ENCODE data around the gene EIF5AL1. TPM values are rescaled to one million over a fixed set of nuclear protein-coding genes. Genes with fewer than 3 reads are reported as not detected.
"Not testable (repeated sequence)": the region's sequence is repeated elsewhere in the genome, so short reads cannot be mapped to it uniquely, and the experiment has no call there.

EIF5AL1 gene
- total RNA-seq, 1 donor from 2014 or later: 0.94 TPM

- DNase-seq (ENCODE audit: low spot score): not testable (repeated sequence)
These were observed 2.9 kb upstream of the EIF5AL1 start for GRCh38 chr10:79509306-79509933.

DNA sequence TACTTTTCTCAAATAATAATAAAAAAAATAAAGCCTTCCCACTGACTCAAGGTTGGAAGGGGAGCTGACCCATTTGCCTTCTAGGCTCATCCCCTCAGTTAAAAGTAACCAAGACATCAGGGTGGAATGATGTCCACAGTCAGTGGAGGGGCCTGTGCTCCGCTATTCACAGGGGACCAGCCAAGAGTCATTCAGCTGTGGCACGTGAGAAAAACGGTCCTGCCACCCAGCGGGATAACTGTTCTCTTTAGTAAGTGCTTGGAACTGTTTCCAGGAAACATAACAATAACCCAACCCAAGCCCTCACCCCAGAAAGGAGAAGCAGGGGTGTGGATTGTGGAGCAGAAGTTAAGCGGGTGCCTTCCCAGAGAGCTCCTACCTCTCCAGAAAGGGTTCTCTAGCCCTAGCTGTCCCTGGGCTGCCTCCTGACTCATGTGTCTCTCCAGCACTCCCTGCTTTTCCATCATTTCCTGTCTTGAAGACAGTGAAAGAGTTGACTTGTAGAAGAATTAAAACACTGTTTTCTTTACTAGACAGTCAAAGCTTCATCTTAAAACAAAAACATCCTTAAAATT, 2.3 kb upstream of the EIF5AL1 start:
- not testable (repeated sequence) for DNase-seq (ENCODE audit: low spot score)

- not testable (repeated sequence) for DNase-seq (ENCODE audit: low spot score)
These were observed 4.3 kb downstream of the EIF5AL1 start for GRCh38 chr10:79516532-79517205.

GRCh38 chr10:79517567-79517966, 5.2 kb downstream of the EIF5AL1 start:
- not testable (repeated sequence) for DNase-seq (ENCODE audit: low spot score)

DNA sequence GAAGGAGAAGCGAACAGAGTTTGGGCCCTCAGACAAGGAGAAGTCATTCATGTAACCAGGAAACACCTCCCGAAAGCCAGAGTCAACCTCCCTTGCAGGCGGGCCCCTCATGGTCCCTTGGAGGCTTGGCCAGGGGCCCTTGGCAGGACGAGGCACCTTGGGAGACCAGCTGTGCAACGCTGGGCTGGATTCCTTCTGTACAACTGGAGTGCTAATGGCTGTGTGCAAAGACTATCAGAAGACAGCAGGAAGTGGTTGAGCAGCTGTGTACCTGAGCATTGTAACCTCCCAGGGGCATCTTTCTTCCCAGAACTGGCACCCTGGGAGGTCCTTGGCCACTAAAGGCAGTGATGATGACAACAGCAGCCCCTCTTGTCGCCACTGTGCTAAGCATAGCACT, 9.4 kb downstream of the EIF5AL1 start:
- not testable (repeated sequence) for DNase-seq (ENCODE audit: low spot score)

DNA sequence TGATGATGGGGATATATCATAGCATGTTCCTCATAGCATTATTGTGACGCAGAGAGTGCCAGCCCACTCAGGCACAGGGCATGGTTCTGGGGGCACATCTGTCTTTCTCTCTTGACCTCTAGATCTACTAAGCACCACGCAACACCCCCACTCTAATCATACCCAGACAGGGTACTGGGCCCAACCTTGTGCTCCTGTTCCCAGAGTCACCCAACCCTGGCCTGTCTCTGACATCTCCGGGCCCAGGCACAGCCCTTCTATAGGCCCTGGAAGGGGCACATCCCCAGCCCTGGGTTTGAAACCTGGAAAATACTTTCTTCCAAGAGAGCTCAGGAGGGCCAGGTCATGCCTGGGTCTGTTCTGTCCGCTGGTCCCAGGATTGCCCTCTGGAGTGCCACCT, 10.1 kb downstream of the EIF5AL1 start:
- DNase-seq (ENCODE audit: low spot score): not testable (repeated sequence)

GRCh38 chr10:79523157-79523853, 11.0 kb downstream of the EIF5AL1 start:
- not testable (repeated sequence) for DNase-seq (ENCODE audit: low spot score)

- not testable (repeated sequence) for DNase-seq (ENCODE audit: low spot score)
These were observed 12.8 kb downstream of the EIF5AL1 start for GRCh38 chr10:79525049-79525710.

DNA sequence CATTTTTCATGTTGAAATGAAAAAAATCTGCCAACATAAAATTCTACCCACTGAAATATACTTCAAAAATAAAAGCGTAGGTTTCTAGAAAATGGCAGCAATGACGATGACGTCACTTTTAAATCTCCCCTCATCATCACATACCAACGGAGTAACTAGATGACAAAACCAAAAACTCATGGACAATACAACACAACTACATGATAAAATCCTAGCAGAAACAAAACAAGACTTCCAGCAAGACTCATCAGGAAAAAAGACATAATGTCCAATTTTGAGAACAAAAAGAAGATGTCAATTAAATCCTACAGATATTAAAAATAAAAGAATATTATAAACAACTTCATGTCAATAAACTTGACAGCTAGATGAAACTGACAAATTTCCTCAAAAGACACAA, 15.9 kb downstream of the EIF5AL1 start:
- not testable (repeated sequence) for DNase-seq (ENCODE audit: low spot score)

DNA sequence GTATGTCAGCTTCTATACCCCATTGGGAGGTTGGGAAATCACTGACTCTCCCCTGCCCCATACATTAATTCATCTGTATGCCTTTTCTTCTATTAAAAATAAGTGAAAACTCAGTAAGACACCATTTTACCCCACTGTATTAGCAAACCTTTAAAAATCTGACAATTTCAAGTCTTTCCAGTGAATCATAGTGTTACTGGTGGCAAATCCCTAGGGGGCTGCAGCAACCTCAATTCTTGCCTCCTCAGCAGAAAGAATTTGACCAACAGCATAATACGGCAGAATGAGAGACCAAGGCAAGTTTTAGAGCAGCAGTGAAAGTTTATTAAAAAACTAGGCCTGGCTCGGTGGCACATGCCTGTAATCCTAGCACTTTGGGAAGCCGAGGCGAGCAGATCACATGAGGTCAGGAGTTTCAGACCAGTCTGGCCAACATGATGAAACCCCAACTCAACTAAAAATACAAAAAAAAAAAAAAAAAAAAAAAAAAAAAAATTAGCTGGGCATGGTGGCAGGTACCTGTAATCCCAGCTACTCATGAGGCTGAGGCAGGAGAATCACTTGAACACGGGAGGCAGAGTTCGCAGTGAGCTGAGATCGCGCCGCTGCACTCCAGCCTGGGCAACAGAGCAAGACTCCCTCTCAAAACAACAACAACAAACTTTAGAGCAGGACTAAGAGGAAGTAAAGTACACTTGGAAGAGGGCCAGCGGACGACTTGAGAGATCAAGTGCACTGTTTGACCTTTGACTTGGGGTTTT, 21.0 kb downstream of the EIF5AL1 start:
- not testable (repeated sequence) for DNase-seq (ENCODE audit: low spot score)

DNA sequence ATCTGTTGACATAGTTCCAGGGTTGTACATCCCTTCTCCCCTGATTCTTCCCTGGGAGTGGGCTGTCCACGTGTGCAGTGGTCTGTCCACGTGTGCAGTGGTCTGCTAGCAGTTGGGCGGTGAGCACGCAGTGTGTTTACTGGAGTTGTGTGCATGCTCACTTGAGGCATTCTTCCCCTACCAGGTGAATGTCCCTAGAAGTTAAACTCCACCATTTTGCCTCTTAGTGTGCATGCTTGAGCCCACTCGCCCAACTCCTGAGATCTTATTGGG, 21.5 kb downstream of the EIF5AL1 start:
- DNase-seq (ENCODE audit: low spot score): not testable (repeated sequence)

DNA sequence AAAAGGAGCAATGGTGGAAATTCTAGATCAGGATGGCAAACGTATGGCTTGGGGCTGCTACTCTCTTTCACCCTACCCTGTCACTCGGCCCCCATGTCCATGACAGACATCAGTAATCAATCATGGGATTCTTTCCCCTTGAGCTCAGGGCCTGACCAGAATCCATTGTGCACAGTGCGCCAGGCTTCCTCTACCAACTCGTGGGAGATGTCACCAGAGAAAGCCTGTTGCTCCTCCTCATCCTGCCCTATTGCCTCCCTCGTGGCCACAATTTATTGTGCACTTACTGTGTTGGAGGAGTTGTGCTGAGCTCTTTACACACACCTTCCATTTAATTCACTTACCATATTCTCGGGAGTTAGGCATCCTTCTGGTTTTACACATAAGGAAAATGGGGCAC, 26.0 kb downstream of the EIF5AL1 start:
- DNase-seq (ENCODE audit: low spot score): not testable (repeated sequence)

- DNase-seq (ENCODE audit: low spot score): not testable (repeated sequence)
These were observed 28.6 kb downstream of the EIF5AL1 start for GRCh38 chr10:79540930-79541329.

DNA sequence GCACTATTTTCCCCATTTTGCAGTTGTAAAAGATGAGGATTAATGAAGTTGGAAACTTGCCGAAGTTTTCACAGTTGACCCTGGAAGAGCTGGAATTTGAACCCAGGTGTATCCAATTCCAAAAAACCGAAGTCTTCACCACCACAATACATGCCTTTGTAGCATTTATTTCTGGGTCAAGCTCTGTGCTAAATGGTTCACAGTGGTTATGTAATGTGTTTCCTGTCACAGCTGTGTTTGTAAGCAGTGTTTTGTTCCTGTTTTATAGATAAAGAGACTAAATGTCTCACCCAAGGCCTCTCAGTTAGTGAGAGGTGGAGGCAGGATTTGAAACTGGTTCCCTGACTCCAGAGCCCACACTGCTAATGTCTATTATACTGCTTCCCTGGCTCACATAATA, 30.3 kb downstream of the EIF5AL1 start:
- no peak for DNase-seq (ENCODE audit: low spot score)

- DNase-seq (ENCODE audit: low spot score): not testable (repeated sequence)
These were observed 32.1 kb downstream of the EIF5AL1 start for GRCh38 chr10:79544408-79544807.

DNA sequence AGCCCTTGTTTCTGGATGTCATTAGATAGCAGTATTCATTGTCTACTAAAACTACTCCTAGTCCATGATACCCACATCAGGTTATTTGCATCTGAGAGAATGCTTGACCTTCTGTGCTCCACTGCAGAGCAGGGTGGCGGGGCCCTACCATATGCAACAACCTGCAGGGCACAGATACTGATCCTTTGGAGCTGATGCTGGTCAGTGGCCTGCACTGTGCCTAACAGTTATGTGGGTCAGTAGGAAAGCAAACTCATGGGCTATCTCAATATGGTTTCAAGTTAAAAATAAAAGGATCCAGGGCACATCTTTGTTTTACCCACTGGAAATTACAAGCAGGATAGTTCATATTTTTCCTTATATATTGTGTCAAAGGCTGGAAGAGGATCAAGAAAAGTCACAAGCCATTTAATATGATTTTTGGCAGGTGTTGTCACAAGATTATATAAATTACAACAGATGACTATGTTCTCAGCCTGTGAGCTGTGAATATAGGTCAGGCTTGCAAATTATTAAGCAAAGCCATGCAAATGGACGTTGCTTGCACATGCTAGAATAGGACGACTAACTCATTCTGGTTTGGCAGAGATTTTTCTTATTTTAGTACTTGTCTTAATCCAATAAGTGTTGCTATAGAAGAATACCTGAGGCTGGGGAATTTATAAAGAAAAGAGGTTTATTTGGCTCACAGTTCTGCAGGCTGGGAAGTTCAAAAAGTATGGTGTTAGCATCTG, 32.8 kb downstream of the EIF5AL1 start:
- DNase-seq (ENCODE audit: low spot score): not testable (repeated sequence)

DNA sequence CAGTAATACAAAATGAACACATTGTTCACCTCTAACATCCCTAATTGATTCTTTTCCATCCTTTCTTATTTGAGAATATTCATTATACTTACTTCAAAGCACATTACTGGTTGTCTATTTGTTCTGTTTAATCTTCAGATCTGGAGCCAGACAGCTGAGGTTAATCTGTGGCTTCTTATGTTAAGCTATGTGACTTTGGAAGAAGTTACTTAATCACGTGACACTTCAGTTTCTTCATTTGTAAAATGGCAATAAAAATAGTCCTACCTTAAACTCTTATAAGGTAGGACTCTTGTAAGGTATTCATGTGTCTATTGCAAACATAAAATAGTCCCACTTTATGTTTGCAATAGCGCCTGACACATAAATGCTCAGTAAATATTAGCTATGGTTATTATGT, 34.8 kb downstream of the EIF5AL1 start:
- DNase-seq (ENCODE audit: low spot score): not testable (repeated sequence)

DNA sequence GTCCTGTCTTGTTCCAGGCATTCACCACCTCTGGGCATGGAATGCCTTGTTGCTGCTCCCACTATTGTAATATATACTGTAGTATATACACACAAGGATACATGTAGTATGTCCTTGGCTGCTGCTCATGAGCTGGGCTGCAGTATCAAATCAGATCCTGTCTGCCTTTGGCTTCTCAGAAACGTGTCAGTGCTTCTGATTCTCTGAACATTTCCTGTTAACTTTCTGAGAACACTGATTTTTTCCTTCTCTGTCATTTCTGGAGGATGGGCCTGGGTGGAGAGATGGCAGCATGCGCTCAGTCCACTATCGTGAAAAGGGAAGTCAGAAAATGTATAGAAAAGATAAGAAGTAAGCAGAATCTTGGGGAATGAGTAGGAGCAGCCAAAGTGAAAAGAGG, 35.6 kb downstream of the EIF5AL1 start:
- DNase-seq (ENCODE audit: low spot score): no peak

DNA sequence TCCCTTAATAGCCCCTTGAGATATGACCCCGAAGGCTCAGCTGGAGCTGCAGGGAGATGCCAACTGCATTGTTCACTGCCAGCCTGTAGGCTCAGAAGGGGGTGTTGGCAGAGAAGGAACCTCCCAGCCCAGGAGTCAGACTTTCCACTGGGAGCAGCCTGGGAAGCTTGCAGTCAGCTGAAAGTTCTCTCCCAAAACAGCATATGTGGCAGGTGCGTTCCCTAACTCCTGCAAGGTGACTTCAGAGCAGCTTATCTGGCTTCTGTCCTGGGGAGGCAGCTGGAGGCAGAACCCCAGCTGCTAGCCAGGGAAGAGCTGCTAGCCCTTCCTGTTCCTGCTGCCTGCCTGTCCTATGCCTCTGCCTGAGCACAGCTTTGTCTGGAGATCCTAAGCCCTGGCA, 39.8 kb downstream of the EIF5AL1 start:
- no peak for DNase-seq (ENCODE audit: low spot score)
